Mesenchymal stem cell (in vitro differentiated cells and primary cell): ENCODE data around the gene SH3D19.
A peak's percentile ranks its signal among the peaks of the same experiment; 100 is the strongest.

Experiments
- DNase-seq: peaks from one replicate; pipeline ENCODE4 v3.0.0-alpha.2; 2013
- H2AFZ ChIP-seq: one replicate; pipeline ENCODE4 v1.6.1; 2013; ENCODE audit warnings: low read depth, mild to moderate bottlenecking, control low read depth, inconsistent platforms, low read length, moderate library complexity
- H2AK5ac ChIP-seq: 2 replicates; pipeline ENCODE4 v1.6.1; 2013; ENCODE audit warnings: low read length, moderate library complexity, mild to moderate bottlenecking, inconsistent platforms; ENCODE audit not compliant: severe bottlenecking
- H2BK120ac ChIP-seq: one replicate; pipeline ENCODE4 v1.6.1; 2013; ENCODE audit warnings: low read depth, mild to moderate bottlenecking, inconsistent platforms, low read length, moderate library complexity
- H2BK12ac ChIP-seq, 2 experiments: one replicate each; pipeline ENCODE4 v1.6.1; 2013; ENCODE audit warnings: inconsistent platforms in 2 of 2, low read length in 2 of 2, mild to moderate bottlenecking in 2 of 2, moderate library complexity in 2 of 2, control low read depth in 1 of 2
- H2BK15ac ChIP-seq: one replicate; pipeline ENCODE4 v1.6.1; 2013; ENCODE audit warnings: mild to moderate bottlenecking, low read depth, inconsistent platforms; ENCODE audit not compliant: poor library complexity, severe bottlenecking
- H2BK5ac ChIP-seq: 2 replicates; pipeline ENCODE4 v1.6.1; 2013; ENCODE audit warnings: low read depth, mild to moderate bottlenecking, low read length, control low read depth, inconsistent platforms; ENCODE audit not compliant: poor library complexity, severe bottlenecking
- H3K14ac ChIP-seq, 2 experiments: one replicate each; pipeline ENCODE4 v1.6.1; 2013; ENCODE audit warnings: inconsistent platforms in 2 of 2, low read length in 2 of 2, control low read depth in 1 of 2, mild to moderate bottlenecking in 1 of 2, moderate library complexity in 1 of 2
- H3K18ac ChIP-seq, 2 experiments: one replicate each; pipeline ENCODE4 v1.6.1; 2013; ENCODE audit warnings: inconsistent platforms in 2 of 2, low read length in 2 of 2, control low read depth in 1 of 2, low read depth in 1 of 2, mild to moderate bottlenecking in 1 of 2
- H3K23ac ChIP-seq, 2 experiments: one replicate each; pipeline ENCODE4 v1.6.1; 2013; ENCODE audit warnings: inconsistent platforms in 2 of 2, low read length in 2 of 2, mild to moderate bottlenecking in 2 of 2, moderate library complexity in 2 of 2, control low read depth in 1 of 2
- H3K27ac ChIP-seq: 2 replicates; pipeline ENCODE4 v1.5.1; 2013; ENCODE audit warnings: mild to moderate bottlenecking, moderate library complexity, low read length, control low read depth, inconsistent platforms; ENCODE audit not compliant: poor library complexity, severe bottlenecking
- H3K27me3 ChIP-seq, 2 experiments: 2 replicates each; pipeline versions ENCODE4 v1.6.1 to v1.7.0; 2013; ENCODE audit warnings: low read length in 2 of 2, mild to moderate bottlenecking in 2 of 2, moderate library complexity in 2 of 2, control low read depth in 1 of 2, inconsistent platforms in 1 of 2; ENCODE audit not compliant: control insufficient read depth in 1 of 2, insufficient read depth in 1 of 2
- H3K36me3 ChIP-seq, 2 experiments: 2 replicates each; pipeline versions ENCODE4 v1.6.1 to v1.7.0; 2013; ENCODE audit warnings: low read length in 2 of 2, control low read depth in 1 of 2, inconsistent platforms in 1 of 2, low read depth in 1 of 2, mild to moderate bottlenecking in 1 of 2; ENCODE audit not compliant: insufficient read depth in 2 of 2, control insufficient read depth in 1 of 2
- H3K4ac ChIP-seq, 2 experiments: one replicate each; pipeline ENCODE4 v1.6.1; 2013; ENCODE audit warnings: inconsistent platforms in 2 of 2, low read length in 2 of 2, mild to moderate bottlenecking in 2 of 2, moderate library complexity in 2 of 2, control low read depth in 1 of 2, low read depth in 1 of 2
- H3K4me1 ChIP-seq: 2 replicates; pipeline ENCODE4 v1.6.1; 2013; ENCODE audit warnings: low read depth, low read length, control low read depth; ENCODE audit not compliant: control insufficient read depth, insufficient read depth
- H3K4me2 ChIP-seq: 2 replicates; pipeline ENCODE4 v1.6.1; 2013; ENCODE audit warnings: low read length, mild to moderate bottlenecking, inconsistent platforms; ENCODE audit not compliant: poor library complexity, severe bottlenecking
- H3K4me3 ChIP-seq, 2 experiments: 2 replicates each; pipeline versions ENCODE4 v1.5.1 to v1.7.0; 2013; ENCODE audit warnings: low read length in 2 of 2, mild to moderate bottlenecking in 2 of 2, control low read depth in 1 of 2, low read depth in 1 of 2; ENCODE audit not compliant: insufficient read depth in 1 of 2
- H3K79me1 ChIP-seq: replicated peaks from 2 replicates; pipeline ENCODE4 v1.6.1; 2013; ENCODE audit warnings: mild to moderate bottlenecking, control low read depth, low read length, inconsistent platforms; ENCODE audit not compliant: poor library complexity, severe bottlenecking
- H3K9ac ChIP-seq: 2 replicates; pipeline ENCODE4 v1.7.0; 2013; ENCODE audit warnings: mild to moderate bottlenecking, low read length, moderate library complexity
- H3K9me3 ChIP-seq: 2 replicates; pipeline ENCODE4 v1.7.0; 2013; ENCODE audit warnings: mild to moderate bottlenecking, low read length; ENCODE audit not compliant: control insufficient read depth
- H4K8ac ChIP-seq: one replicate; pipeline ENCODE4 v1.6.1; 2013; ENCODE audit warnings: inconsistent platforms, mild to moderate bottlenecking, low read length, moderate library complexity
- H4K91ac ChIP-seq: one replicate; pipeline ENCODE4 v1.6.1; 2013; ENCODE audit warnings: mild to moderate bottlenecking, low read length, inconsistent platforms
- WGBS: methylation state at CpG from one replicate; pipeline ENCODE4 v1.1.7; 2013; ENCODE audit warnings: mixed read lengths; 5-methylcytosine and 5-hydroxymethylcytosine counted together

SH3D19 gene

GRCh38 chr4:151321586-151321985 lies 3.8 kb downstream of the SH3D19 start:
- no peak for DNase-seq
- Histone ChIP-seq H2AFZ (no peak overlapping the region), H3K36me3 (no peaks in the 10 kb centered on the region), H3K9ac (no peak overlapping the region), H3K14ac (no peak overlapping the region), H4K8ac (no peak overlapping the region), H3K4me1 (peaks cover 1% of the 10 kb centered on the region), H3K27me3 (no peaks in the 10 kb centered on the region), H4K91ac (no peak overlapping the region), H3K4me2 (no peak overlapping the region), H3K4ac (no peak overlapping the region), H3K27ac (no peak overlapping the region), H3K79me1 (peaks cover 14% of the 10 kb centered on the region), H2BK15ac (no peak overlapping the region), H2BK120ac (no peak overlapping the region), H2AK5ac (no peak overlapping the region), H3K4me3 (no peak overlapping the region), H2BK5ac (no peak overlapping the region), H3K23ac (no peak overlapping the region), H2BK12ac (no peak overlapping the region), H3K9me3 (no peaks in the 10 kb centered on the region), H3K18ac (no peak overlapping the region)
- 100% methylated on average over 1 of the region's 1 CpG for WGBS

GRCh38 chr4:151319490-151319889 lies 5.9 kb downstream of the SH3D19 start:
- Histone ChIP-seq H3K79me1 (peaks cover 11% of the 10 kb centered on the region), H3K23ac (no peak overlapping the region), H3K4me1 (peaks cover 4% of the 10 kb centered on the region), H3K27me3 (no peaks in the 10 kb centered on the region), H4K91ac (no peak overlapping the region), H4K8ac (no peak overlapping the region), H3K9me3 (no peaks in the 10 kb centered on the region), H3K27ac (no peak overlapping the region), H2BK12ac (no peak overlapping the region), H3K4ac (no peak overlapping the region), H3K18ac (no peak overlapping the region), H2BK15ac (no peak overlapping the region), H3K14ac (no peak overlapping the region), H3K4me2 (no peak overlapping the region), H3K36me3 (no peaks in the 10 kb centered on the region), H2BK120ac (no peak overlapping the region), H2AFZ (no peak overlapping the region), H2BK5ac (no peak overlapping the region), H3K4me3 (no peak overlapping the region), H3K9ac (no peak overlapping the region), H2AK5ac (no peak overlapping the region)
- no peak for DNase-seq
- no CpG with 5 or more reads among the region's 1 CpG for WGBS

GRCh38 chr4:151318307-151319006 lies 6.9 kb downstream of the SH3D19 start:
- no peaks in the 10 kb centered on the region for H3K9me3 ChIP-seq
- H3K18ac ChIP-seq = no peak overlapping the region
- H3K9ac ChIP-seq = no peak overlapping the region

GRCh38 chr4:151316645-151317044 lies 8.8 kb downstream of the SH3D19 start:
- H2BK15ac ChIP-seq = no peak overlapping the region
- no peak for DNase-seq

More at GRCh38 chr4:151318307-151319006, 6.9 kb downstream of the SH3D19 start:
- Histone ChIP-seq H2AFZ (no peak overlapping the region), H3K4me1 (peaks cover 4% of the 10 kb centered on the region), H3K14ac (no peak overlapping the region), H3K4me2 (no peak overlapping the region), H3K27me3 (no peaks in the 10 kb centered on the region), H4K8ac (no peak overlapping the region), H4K91ac (no peak overlapping the region), H2AK5ac (no peak overlapping the region), H2BK12ac (no peak overlapping the region), H3K4me3 (no peak overlapping the region), H2BK15ac (no peak overlapping the region), H2BK5ac (no peak overlapping the region), H3K4ac (no peak overlapping the region), H3K36me3 (no peaks in the 10 kb centered on the region), H3K23ac (no peak overlapping the region), H3K27ac (no peak overlapping the region), H2BK120ac (no peak overlapping the region), H3K79me1 (peaks cover 11% of the 10 kb centered on the region)
- no peak for DNase-seq
- WGBS = no CpG with 5 or more reads among the region's 1 CpG

More at GRCh38 chr4:151316645-151317044, 8.8 kb downstream of the SH3D19 start:
- Histone ChIP-seq H2BK5ac (no peak overlapping the region), H2BK12ac (peak overlapping the region in 1 of 2 experiments; percentile 32), H3K36me3 (no peaks in the 10 kb centered on the region), H3K27me3 (no peaks in the 10 kb centered on the region), H2AFZ (no peak overlapping the region), H4K8ac (no peak overlapping the region), H3K14ac (no peak overlapping the region), H3K4me1 (peaks cover 4% of the 10 kb centered on the region), H3K9me3 (no peaks in the 10 kb centered on the region), H2AK5ac (peak overlapping the region; percentile 71), H3K27ac (no peak overlapping the region), H3K18ac (no peak overlapping the region), H3K4ac (no peak overlapping the region), H3K79me1 (peaks cover 14% of the 10 kb centered on the region), H3K4me2 (no peak overlapping the region), H3K23ac (no peak overlapping the region), H2BK120ac (no peak overlapping the region), H3K9ac (no peak overlapping the region), H3K4me3 (no peak overlapping the region), H4K91ac (no peak overlapping the region)
- WGBS = 67% methylated on average over 2 of the region's 2 CpGs
